NCI-H1105 treated with DMSO at 0.1 percent for 48 hours (cell line): ENCODE measurements around the gene NCKAP1.
"Not testable (repeated sequence)": the region's sequence is repeated elsewhere in the genome, so short reads cannot be mapped to it uniquely, and the experiment has no call there.

Experiments
- DNase-seq: peaks from one replicate; lab custom pipeline; 2025; lab: John Stamatoyannopoulos, UW

The NCKAP1 gene

GRCh38 chr2:182999348-183000028 lies 38.8 kb downstream of the NCKAP1 start:
- DNase-seq = no peak

- DNase-seq = no peak
Observed at GRCh38 chr2:182994228-182994912, 43.9 kb downstream of the NCKAP1 start.

GRCh38 chr2:182982941-182983340 lies 55.3 kb downstream of the NCKAP1 start:
- DNase-seq = no peak

- not testable (repeated sequence) for DNase-seq
Observed at GRCh38 chr2:182981475-182981874, 56.8 kb downstream of the NCKAP1 start.

GRCh38 chr2:182980652-182981051 lies 57.6 kb downstream of the NCKAP1 start:
- no peak for DNase-seq

- DNase-seq = peak; percentile 76
Observed at GRCh38 chr2:182980115-182980514, 58.1 kb downstream of the NCKAP1 start.

GRCh38 chr2:182977463-182977862 lies 60.8 kb downstream of the NCKAP1 start:
- DNase-seq = no peak

GRCh38 chr2:182973441-182974352 lies 64.6 kb downstream of the NCKAP1 start:
- no peak for DNase-seq

- no peak for DNase-seq
Observed at GRCh38 chr2:182972548-182972942, 65.7 kb downstream of the NCKAP1 start.

GRCh38 chr2:182971820-182972547 lies 66.3 kb downstream of the NCKAP1 start:
- no peak for DNase-seq

GRCh38 chr2:182970486-182970885 lies 67.8 kb downstream of the NCKAP1 start:
- DNase-seq = no peak

- no peak for DNase-seq
Observed at GRCh38 chr2:182968493-182968892, 69.8 kb downstream of the NCKAP1 start.

- DNase-seq = not testable (repeated sequence)
Observed at GRCh38 chr2:182966356-182966755, 71.9 kb downstream of the NCKAP1 start.

GRCh38 chr2:182962641-182963040 lies 75.6 kb downstream of the NCKAP1 start:
- DNase-seq = no peak

- not testable (repeated sequence) for DNase-seq
Observed at GRCh38 chr2:182960869-182961268, 77.4 kb downstream of the NCKAP1 start.

GRCh38 chr2:182954789-182955188 lies 83.5 kb downstream of the NCKAP1 start:
- no peak for DNase-seq

- no peak for DNase-seq
Observed at GRCh38 chr2:182952741-182953450, 85.4 kb downstream of the NCKAP1 start.

GRCh38 chr2:182951948-182952663 lies 86.2 kb downstream of the NCKAP1 start:
- DNase-seq = no peak

- no peak for DNase-seq
Observed at GRCh38 chr2:182950546-182950945, 87.7 kb downstream of the NCKAP1 start.

GRCh38 chr2:182949572-182950189 lies 88.6 kb downstream of the NCKAP1 start:
- DNase-seq = no peak
